ENCODE results near the gene CFAP53. TPM values are rescaled to one million over a fixed set of nuclear protein-coding genes. Genes with fewer than 3 reads are reported as not detected.

CFAP53 gene
- total and polyA plus RNA-seq, 2 of the 4 experiments (the other 2 are of a cell fraction) = under 0.01 to 0.12 TPM

DNA sequence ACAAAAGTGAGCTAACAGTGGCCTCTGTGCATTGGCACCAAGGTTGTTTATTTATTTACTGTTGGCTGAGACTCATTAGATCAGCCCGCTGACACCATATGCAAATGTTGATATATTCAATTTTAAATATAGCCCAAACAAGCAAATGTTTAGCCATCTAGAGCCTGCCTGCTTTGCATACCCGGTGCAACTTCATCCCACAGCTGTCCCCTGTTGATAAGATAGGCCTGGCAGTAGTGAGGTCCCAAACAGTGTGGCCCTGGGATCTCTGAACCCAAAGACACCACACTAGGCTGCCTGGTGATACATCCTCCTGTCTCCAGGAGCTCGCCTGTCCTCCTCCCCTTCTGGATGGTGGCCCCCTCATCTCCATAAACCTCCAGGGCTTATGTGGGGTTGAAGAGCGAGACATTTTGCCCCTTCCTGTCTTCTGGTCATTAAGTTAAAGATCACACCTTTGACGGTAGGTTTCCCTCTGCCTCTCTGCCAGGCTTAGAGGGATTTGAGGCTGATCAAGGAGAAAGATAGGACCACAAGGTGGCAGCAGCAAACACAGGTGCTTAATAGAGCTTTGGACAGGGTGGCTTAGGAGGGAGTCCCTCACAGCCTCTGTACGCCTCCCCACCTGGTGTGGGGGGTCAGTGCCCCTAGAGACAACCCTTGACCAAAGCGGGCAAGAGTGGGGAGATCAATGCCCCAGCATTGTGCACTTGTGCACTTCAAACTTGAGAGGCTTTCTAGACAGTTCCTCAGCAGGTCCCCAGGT lies 47.7 kb downstream of the CFAP53 start:
- intact Hi-C loops (cut with micrococcal nuclease) = loop anchor here (2.0 to 5.0 kb wide), 2 partner anchors 139 to 210 kb away; no protein-coding TSS in a partner anchor
- no peak overlapping the region for H3K18ac ChIP-seq (ENCODE audit: low read depth, low read length)
- H2BK5ac ChIP-seq (ENCODE audit: low read depth, low read length, poor library complexity, severe bottlenecking) = no peak overlapping the region
- no peaks in the 10 kb centered on the region for H4K20me1 ChIP-seq (ENCODE audit: insufficient read depth, low read length)
- H3K4ac ChIP-seq (ENCODE audit: low read depth, low read length) = no peak overlapping the region
- H2BK20ac ChIP-seq (ENCODE audit: low read depth, low read length) = no peak overlapping the region
- no TSS peak for BruUV-seq (replicated peaks)
- 0 out of 2 replicates have a peak, but pooled peaks cover 2% of the 10 kb centered on the region for H3K27me3 ChIP-seq (ENCODE audit: control insufficient read depth, insufficient read depth, low read length)
- ChIA-PET POLR2A (ENCODE audit: unreplicated experiment) (no interaction called here), CTCF (interaction anchor here (0.7 kb wide), 2 partner anchors 138 to 139 kb away, joined by 4 to 5 read pairs; no protein-coding TSS in a partner anchor)
- H3K79me1 ChIP-seq (ENCODE audit: low read depth in 1 of 2, low read length in 2 of 2) = no peaks in the 10 kb centered on the region
- H3K4me3 ChIP-seq (ENCODE audit: insufficient read depth, low read depth, low read length) = no peak overlapping the region
- DNase-seq (peak; percentile 14), ATAC-seq (ENCODE audit: low read depth) (peak; percentile 29; the same call in 1 of the 2 replicates)
- H3K9ac ChIP-seq (ENCODE audit: low read depth, low read length) = no peak overlapping the region
- H3K14ac ChIP-seq (replicated peaks; ENCODE audit: low read depth, low read length) = no peak overlapping the region
- dilution Hi-C loops (cut with HindIII; ENCODE audit: low sequenced_read_pairs, unreplicated experiment) = no loop called here
- H3K23ac ChIP-seq (ENCODE audit: low read depth, low read length) = no peak overlapping the region
- no peak overlapping the region for H2AK9ac ChIP-seq (replicated peaks; ENCODE audit: low read depth, low read length, poor library complexity)
- no peak overlapping the region for H3K4me2 ChIP-seq (ENCODE audit: low read depth, low read length)
- in situ Hi-C loops (cut with MboI; ENCODE audit: low sequenced_read_pairs) = no loop called here
- H3K56ac ChIP-seq (ENCODE audit: extremely low read depth, insufficient read depth, low read length) = no peak overlapping the region
- no peak overlapping the region for H3K27ac ChIP-seq (ENCODE audit: insufficient read depth, low read length)
- no peaks in the 10 kb centered on the region for H3K9me3 ChIP-seq (ENCODE audit: control insufficient read depth, insufficient read depth, low read length)
- no peaks in the 10 kb centered on the region for H3K36me3 ChIP-seq (ENCODE audit: control insufficient read depth, insufficient read depth, low read length)
- TF ChIP-seq, protein P1, sequence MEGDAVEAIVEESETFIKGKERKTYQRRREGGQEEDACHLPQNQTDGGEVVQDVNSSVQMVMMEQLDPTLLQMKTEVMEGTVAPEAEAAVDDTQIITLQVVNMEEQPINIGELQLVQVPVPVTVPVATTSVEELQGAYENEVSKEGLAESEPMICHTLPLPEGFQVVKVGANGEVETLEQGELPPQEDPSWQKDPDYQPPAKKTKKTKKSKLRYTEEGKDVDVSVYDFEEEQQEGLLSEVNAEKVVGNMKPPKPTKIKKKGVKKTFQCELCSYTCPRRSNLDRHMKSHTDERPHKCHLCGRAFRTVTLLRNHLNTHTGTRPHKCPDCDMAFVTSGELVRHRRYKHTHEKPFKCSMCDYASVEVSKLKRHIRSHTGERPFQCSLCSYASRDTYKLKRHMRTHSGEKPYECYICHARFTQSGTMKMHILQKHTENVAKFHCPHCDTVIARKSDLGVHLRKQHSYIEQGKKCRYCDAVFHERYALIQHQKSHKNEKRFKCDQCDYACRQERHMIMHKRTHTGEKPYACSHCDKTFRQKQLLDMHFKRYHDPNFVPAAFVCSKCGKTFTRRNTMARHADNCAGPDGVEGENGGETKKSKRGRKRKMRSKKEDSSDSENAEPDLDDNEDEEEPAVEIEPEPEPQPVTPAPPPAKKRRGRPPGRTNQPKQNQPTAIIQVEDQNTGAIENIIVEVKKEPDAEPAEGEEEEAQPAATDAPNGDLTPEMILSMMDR (conservative IDR thresholded peaks at IDR 0.05; ENCODE audit: low read depth, low read length) = peak; percentile 21; the same call in 1 of the 2 replicates
- TF ChIP-seq SMC3 (IDR thresholded peaks at IDR 0.05; ENCODE audit: low read depth, low read length) (peak; percentile 27; the same call in 1 of the 2 replicates), RFX5 (IDR thresholded peaks at IDR 0.05; ENCODE audit: low read depth, low read length) (no peak), RAD21 (IDR thresholded peaks at IDR 0.05; ENCODE audit: low read length) (peak; percentile 28; the same call in 1 of the 2 replicates)
- no peaks in the 10 kb centered on the region for H3K4me1 ChIP-seq (ENCODE audit: control insufficient read depth, insufficient read depth, low read length)
- no peak overlapping the region for H4K5ac ChIP-seq (ENCODE audit: low read depth, low read length)
- WGBS, 2 experiments (ENCODE audit: extremely low coverage in 2 of 2, insufficient read length in 1 of 2) = no CpG with 5 or more reads among the region's 7 CpGs
- no peak overlapping the region for H2BK120ac ChIP-seq (ENCODE audit: low read depth, low read length)
- H2AFZ ChIP-seq (replicated peaks; ENCODE audit: low read length, poor library complexity) = no peak overlapping the region
- no peak overlapping the region for H2AK5ac ChIP-seq (ENCODE audit: low read depth, low read length)
- H4K91ac ChIP-seq (ENCODE audit: insufficient read depth, low read depth, low read length) = no peak overlapping the region
- no peaks in the 10 kb centered on the region for H3K9me1 ChIP-seq (ENCODE audit: insufficient read depth, low read length)
- H2BK15ac ChIP-seq (ENCODE audit: low read depth, low read length) = no peak overlapping the region
- H4K8ac ChIP-seq (ENCODE audit: low read depth in 2 of 2, low read length in 2 of 2) = no peak overlapping the region
